Measurements from ENCODE around the gene CHN1. TPM values are rescaled to one million over a fixed set of nuclear protein-coding genes. Genes with fewer than 3 reads are reported as not detected.

The CHN1 gene
- total RNA-seq, 4 donors from 2014 or later, result 11.8 to 56.7 (median 18.1) TPM

DNA sequence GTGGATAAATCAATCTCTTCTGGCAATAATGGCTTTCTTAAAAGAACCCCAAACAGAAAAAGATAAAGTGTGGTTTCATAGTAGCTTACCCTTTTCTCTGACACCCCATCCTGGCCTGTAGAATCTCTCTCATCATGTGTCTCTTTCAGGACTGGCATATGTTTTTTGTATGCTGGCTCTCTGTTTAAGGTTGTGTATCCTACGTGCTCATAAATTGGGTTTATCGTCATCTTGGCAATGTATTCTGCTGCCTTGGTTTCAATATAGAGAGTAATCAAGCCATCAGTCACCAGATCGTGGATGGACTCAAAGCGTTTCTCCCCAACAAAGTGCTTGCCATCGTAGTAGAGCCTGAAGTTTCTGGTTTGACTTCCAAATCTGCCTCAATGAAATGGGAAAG, 127.4 kb downstream of the CHN1 start:
- DNase-seq, result no peak
- Histone ChIP-seq H3K27ac (no peak overlapping the region), H3K27me3 (no peaks in the 10 kb centered on the region), H3K9me3 (no peaks in the 10 kb centered on the region), H3K4me3 (no peak overlapping the region), H3K36me3 (no peaks in the 10 kb centered on the region), H3K4me1 (no peaks in the 10 kb centered on the region)
- intact Hi-C loops (cut with DNase I; ENCODE audit: low total_unique reads), result no loop called here
- TF ChIP-seq, protein P1, sequence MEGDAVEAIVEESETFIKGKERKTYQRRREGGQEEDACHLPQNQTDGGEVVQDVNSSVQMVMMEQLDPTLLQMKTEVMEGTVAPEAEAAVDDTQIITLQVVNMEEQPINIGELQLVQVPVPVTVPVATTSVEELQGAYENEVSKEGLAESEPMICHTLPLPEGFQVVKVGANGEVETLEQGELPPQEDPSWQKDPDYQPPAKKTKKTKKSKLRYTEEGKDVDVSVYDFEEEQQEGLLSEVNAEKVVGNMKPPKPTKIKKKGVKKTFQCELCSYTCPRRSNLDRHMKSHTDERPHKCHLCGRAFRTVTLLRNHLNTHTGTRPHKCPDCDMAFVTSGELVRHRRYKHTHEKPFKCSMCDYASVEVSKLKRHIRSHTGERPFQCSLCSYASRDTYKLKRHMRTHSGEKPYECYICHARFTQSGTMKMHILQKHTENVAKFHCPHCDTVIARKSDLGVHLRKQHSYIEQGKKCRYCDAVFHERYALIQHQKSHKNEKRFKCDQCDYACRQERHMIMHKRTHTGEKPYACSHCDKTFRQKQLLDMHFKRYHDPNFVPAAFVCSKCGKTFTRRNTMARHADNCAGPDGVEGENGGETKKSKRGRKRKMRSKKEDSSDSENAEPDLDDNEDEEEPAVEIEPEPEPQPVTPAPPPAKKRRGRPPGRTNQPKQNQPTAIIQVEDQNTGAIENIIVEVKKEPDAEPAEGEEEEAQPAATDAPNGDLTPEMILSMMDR (IDR thresholded peaks at IDR 0.05), result no peak
- no peak for TF ChIP-seq POLR2A (IDR thresholded peaks at IDR 0.05)

DNA sequence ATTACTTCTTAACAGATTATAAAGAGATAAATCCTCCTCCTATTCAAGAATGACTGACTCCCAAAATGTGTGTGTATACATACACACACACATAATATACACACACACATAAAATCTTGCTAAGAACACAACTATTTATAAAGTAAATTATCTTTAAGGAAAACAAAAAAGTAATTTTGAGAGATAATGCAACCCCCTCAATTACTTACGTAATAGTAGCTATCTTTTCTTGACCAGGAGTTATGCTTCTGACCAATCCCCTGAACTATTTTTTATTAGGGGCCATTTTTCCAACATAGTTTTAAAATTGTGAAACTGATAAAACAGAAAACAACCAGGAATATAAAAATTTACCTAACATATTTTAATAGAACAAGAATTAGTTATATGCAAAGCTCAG, 127.9 kb downstream of the CHN1 start:
- no peak for DNase-seq
- Histone ChIP-seq H3K9me3 (no peaks in the 10 kb centered on the region), H3K36me3 (no peaks in the 10 kb centered on the region), H3K4me3 (no peak overlapping the region), H3K27ac (no peak overlapping the region), H3K4me1 (no peaks in the 10 kb centered on the region), H3K27me3 (no peaks in the 10 kb centered on the region)
- TF ChIP-seq, protein P1 (IDR thresholded peaks at IDR 0.05), result no peak
- no peak for TF ChIP-seq POLR2A (IDR thresholded peaks at IDR 0.05)
- intact Hi-C loops (cut with DNase I; ENCODE audit: low total_unique reads), result no loop called here

DNA sequence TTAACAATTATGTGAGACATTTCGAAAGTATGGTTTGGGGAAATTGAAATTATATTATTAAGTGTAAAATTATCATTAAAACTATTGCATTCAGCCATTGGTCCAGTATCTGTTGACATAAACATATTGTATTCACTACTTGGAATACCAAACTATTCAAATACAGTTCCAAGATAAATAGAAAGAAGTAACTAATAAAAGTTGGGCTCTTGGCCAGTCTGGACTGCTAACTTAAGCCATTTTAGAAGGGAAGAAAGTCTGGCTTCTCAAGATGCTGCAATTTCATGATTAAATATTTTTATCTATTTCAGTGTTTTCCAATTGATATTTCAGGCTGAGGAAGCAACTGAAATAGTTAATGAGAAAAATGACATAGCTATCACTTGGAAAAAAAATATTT, 131.1 kb downstream of the CHN1 start:
- Histone ChIP-seq H3K36me3 (no peaks in the 10 kb centered on the region), H3K27me3 (no peaks in the 10 kb centered on the region), H3K4me1 (no peaks in the 10 kb centered on the region), H3K9me3 (no peaks in the 10 kb centered on the region), H3K4me3 (no peak overlapping the region), H3K27ac (no peak overlapping the region)
- intact Hi-C loops (cut with DNase I; ENCODE audit: low total_unique reads), result no loop called here
- no peak for TF ChIP-seq POLR2A (IDR thresholded peaks at IDR 0.05)
- DNase-seq, result no peak

DNA sequence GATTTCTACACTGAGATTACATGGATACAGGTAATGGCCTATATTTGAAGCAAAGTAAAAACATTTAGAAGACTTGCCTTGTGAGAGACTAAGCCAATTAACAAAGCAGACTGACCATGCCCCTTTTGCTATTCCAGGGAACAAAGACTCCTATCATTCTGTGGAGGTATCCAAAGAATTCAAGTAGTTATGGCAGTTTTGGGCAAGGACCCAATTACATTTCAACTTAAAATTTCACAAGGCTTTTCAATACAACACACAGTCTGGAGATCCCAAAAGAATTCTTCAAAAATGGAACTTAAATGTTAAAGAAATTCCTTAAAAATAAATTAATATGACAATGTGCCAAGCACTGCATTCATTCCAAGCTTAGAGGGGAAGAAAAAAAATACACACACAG, 131.7 kb downstream of the CHN1 start:
- Histone ChIP-seq H3K4me3 (no peak overlapping the region), H3K9me3 (no peaks in the 10 kb centered on the region), H3K36me3 (no peaks in the 10 kb centered on the region), H3K27me3 (no peaks in the 10 kb centered on the region), H3K4me1 (no peaks in the 10 kb centered on the region), H3K27ac (no peak overlapping the region)
- no peak for TF ChIP-seq POLR2A (IDR thresholded peaks at IDR 0.05)
- intact Hi-C loops (cut with DNase I; ENCODE audit: low total_unique reads), result no loop called here
- DNase-seq, result no peak

DNA sequence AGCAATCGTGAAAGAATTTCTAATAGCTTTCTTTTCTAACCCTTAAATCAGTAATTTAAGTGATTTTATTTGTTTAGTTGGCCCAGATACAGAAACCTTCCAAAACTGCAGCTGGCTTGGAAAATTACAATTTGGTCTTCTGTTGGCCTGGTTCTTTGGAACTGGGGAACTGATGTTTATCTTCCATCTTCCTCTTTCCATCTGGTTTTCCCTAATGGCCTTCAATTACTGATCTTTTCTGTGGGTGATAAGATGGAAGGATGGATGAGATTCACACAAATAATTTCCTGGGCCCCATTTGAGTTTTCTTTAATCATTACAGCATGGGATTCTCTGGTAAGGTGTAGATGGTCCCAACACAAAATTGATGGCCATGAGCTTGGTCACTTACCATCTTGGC, 134.4 kb downstream of the CHN1 start:
- TF ChIP-seq POLR2A (IDR thresholded peaks at IDR 0.05), result no peak
- TF ChIP-seq, protein P1 (IDR thresholded peaks at IDR 0.05), result no peak
- Histone ChIP-seq H3K9me3 (no peaks in the 10 kb centered on the region), H3K27me3 (no peaks in the 10 kb centered on the region), H3K27ac (no peak overlapping the region), H3K4me1 (no peaks in the 10 kb centered on the region), H3K4me3 (no peak overlapping the region), H3K36me3 (no peaks in the 10 kb centered on the region)
- intact Hi-C loops (cut with DNase I; ENCODE audit: low total_unique reads), result no loop called here
- no peak for DNase-seq

DNA sequence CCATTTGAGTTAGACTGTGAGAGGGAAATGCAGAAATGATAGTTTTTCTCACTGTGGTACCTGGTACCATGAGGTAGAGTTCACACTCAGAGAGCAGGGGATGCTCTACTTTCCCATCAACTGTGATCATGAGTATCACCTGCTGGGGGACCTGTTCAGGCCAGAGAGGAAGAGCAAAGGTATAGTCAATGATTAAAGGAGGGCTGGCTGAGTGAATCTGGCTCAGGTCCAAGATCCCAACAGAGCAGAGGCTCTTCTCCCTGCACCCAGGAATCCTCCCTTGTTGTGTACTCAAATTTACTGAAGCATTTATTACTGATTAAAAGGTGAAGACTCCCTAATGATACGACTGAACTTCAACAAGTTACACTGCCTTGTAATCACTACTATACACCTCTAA, 136.3 kb downstream of the CHN1 start:
- Histone ChIP-seq H3K4me1 (no peaks in the 10 kb centered on the region), H3K36me3 (no peaks in the 10 kb centered on the region), H3K27me3 (no peaks in the 10 kb centered on the region), H3K27ac (no peak overlapping the region), H3K4me3 (no peak overlapping the region), H3K9me3 (no peaks in the 10 kb centered on the region)
- intact Hi-C loops (cut with DNase I; ENCODE audit: low total_unique reads), result no loop called here
- no peak for TF ChIP-seq POLR2A (IDR thresholded peaks at IDR 0.05)
- TF ChIP-seq, protein P1 (IDR thresholded peaks at IDR 0.05), result no peak
- DNase-seq, result no peak
